Measurements from ENCODE around the gene TENM3. TPM values are rescaled to one million over a fixed set of nuclear protein-coding genes. Genes with fewer than 3 reads are reported as not detected.
"Not testable (repeated sequence)": the region's sequence is repeated elsewhere in the genome, so short reads cannot be mapped to it uniquely, and the experiment has no call there.

TENM3 gene
- polyA plus RNA-seq (2013, experiment 1 of 2): 31.9 TPM
- polyA plus RNA-seq (2013, experiment 2 of 2): 32.6 TPM

- H3K23ac ChIP-seq (ENCODE audit: low read depth, low read length, poor library complexity); H2BK12ac ChIP-seq (ENCODE audit: low read length); H2AK5ac ChIP-seq (ENCODE audit: low read depth, low read length); H2BK120ac ChIP-seq (ENCODE audit: low read depth, low read length); H2AFZ ChIP-seq (ENCODE audit: low read length); H3K79me1 ChIP-seq (ENCODE audit: low read depth, low read length); H3K9ac ChIP-seq (ENCODE audit: low read depth, low read length, poor library complexity); H3K27me3 ChIP-seq (ENCODE audit: control insufficient read depth in 3 of 3, insufficient read depth in 3 of 3, low read depth in 1 of 3, low read length in 3 of 3); DNase-seq (ENCODE audit: low spot score); H3K14ac ChIP-seq (ENCODE audit: low read length); H4K91ac ChIP-seq (ENCODE audit: low read depth, low read length, poor library complexity); H3K27ac ChIP-seq (replicated peaks; ENCODE audit: low read length); H4K8ac ChIP-seq (ENCODE audit: low read depth, low read length); H3K4me3 ChIP-seq (ENCODE audit: low read length in 2 of 2); H2BK15ac ChIP-seq (ENCODE audit: low read length); H3K36me3 ChIP-seq (replicated peaks in 1 of 2; ENCODE audit: control insufficient read depth in 2 of 2, insufficient read depth in 2 of 2, low read length in 2 of 2); H3K9me3 ChIP-seq (replicated peaks in 1 of 2; ENCODE audit: control insufficient read depth in 2 of 2, insufficient read depth in 1 of 2, low read depth in 1 of 2, low read length in 2 of 2); H3K4ac ChIP-seq (ENCODE audit: low read length); H3K18ac ChIP-seq (ENCODE audit: low read length); H3K4me2 ChIP-seq (ENCODE audit: insufficient read depth, low read length, poor library complexity, severe bottlenecking); H2BK5ac ChIP-seq (ENCODE audit: low read length): not testable (repeated sequence)
- 100% methylated on average over 2 of the region's 8 CpGs; no CpG with 5 or more reads in 1 of the 2 donors for WGBS, 2 donors (ENCODE audit: extremely low coverage in 2 of 2, insufficient read length in 2 of 2, insufficient replicate concordance in 1 of 2)
- peaks cover 2 to 29% of the 10 kb centered on the region in 2 donors for H3K4me1 ChIP-seq (ENCODE audit: control insufficient read depth in 2 of 2, insufficient read depth in 1 of 2, low read depth in 1 of 2, low read length in 2 of 2)
These were observed at the start of gene TENM3 for GRCh38 chr4:182243204-182243603. TSS of gene TENM3 (plus strand) at chr4:182243402. CDS start at chr4:182324021, 80,619 bp downstream.

GRCh38 chr4:182194091-182194824 is 48.9 kb upstream of the TENM3 start:
- H3K4me2 ChIP-seq (ENCODE audit: insufficient read depth, low read length, poor library complexity, severe bottlenecking): no peak overlapping the region
- no peak overlapping the region for H3K4ac ChIP-seq (ENCODE audit: low read length)
- no peak overlapping the region for H2AFZ ChIP-seq (ENCODE audit: low read length)
- H3K4me3 ChIP-seq (ENCODE audit: low read length in 2 of 2): no peak overlapping the region
- H3K79me1 ChIP-seq (ENCODE audit: low read depth, low read length): peaks cover 2% of the 10 kb centered on the region
- no peak overlapping the region for H2BK5ac ChIP-seq (ENCODE audit: low read length)
- no CpG with 5 or more reads among the region's 15 CpGs for WGBS, 2 donors (ENCODE audit: extremely low coverage in 2 of 2, insufficient read length in 2 of 2, insufficient replicate concordance in 1 of 2)
- no peak overlapping the region for H4K8ac ChIP-seq (ENCODE audit: low read depth, low read length)
- DNase-seq (ENCODE audit: low spot score): no peak
- H3K27me3 ChIP-seq (ENCODE audit: control insufficient read depth in 3 of 3, insufficient read depth in 3 of 3, low read depth in 1 of 3, low read length in 3 of 3): no peaks in the 10 kb centered on the region
- H3K27ac ChIP-seq (replicated peaks; ENCODE audit: low read length): no peak overlapping the region
- H3K4me1 ChIP-seq (ENCODE audit: control insufficient read depth in 2 of 2, insufficient read depth in 1 of 2, low read depth in 1 of 2, low read length in 2 of 2): peaks cover 4 to 15% of the 10 kb centered on the region in 2 donors
- H3K18ac ChIP-seq (ENCODE audit: low read length): no peak overlapping the region
- no peak overlapping the region for H4K91ac ChIP-seq (ENCODE audit: low read depth, low read length, poor library complexity)
- H2BK15ac ChIP-seq (ENCODE audit: low read length): no peak overlapping the region
- no peaks in the 10 kb centered on the region for H3K36me3 ChIP-seq (replicated peaks in 1 of 2; ENCODE audit: control insufficient read depth in 2 of 2, insufficient read depth in 2 of 2, low read length in 2 of 2)
- no peak overlapping the region for H2AK5ac ChIP-seq (ENCODE audit: low read depth, low read length)
- no peak overlapping the region for H2BK120ac ChIP-seq (ENCODE audit: low read depth, low read length)
- H3K9ac ChIP-seq (ENCODE audit: low read depth, low read length, poor library complexity): no peak overlapping the region
- no peak overlapping the region for H3K14ac ChIP-seq (ENCODE audit: low read length)
- no peak overlapping the region for H2BK12ac ChIP-seq (ENCODE audit: low read length)
- peaks cover 0 to 5% of the 10 kb centered on the region in 2 donors for H3K9me3 ChIP-seq (replicated peaks in 1 of 2; ENCODE audit: control insufficient read depth in 2 of 2, insufficient read depth in 1 of 2, low read depth in 1 of 2, low read length in 2 of 2)
- no peak overlapping the region for H3K23ac ChIP-seq (ENCODE audit: low read depth, low read length, poor library complexity)

GRCh38 chr4:182197611-182198010 is 45.6 kb upstream of the TENM3 start:
- Histone ChIP-seq H3K9ac (ENCODE audit: low read depth, low read length, poor library complexity) (no peak overlapping the region), H2BK15ac (ENCODE audit: low read length) (no peak overlapping the region), H2AK5ac (ENCODE audit: low read depth, low read length) (no peak overlapping the region), H3K79me1 (ENCODE audit: low read depth, low read length) (peaks cover 4% of the 10 kb centered on the region), H2AFZ (ENCODE audit: low read length) (no peak overlapping the region), H3K23ac (ENCODE audit: low read depth, low read length, poor library complexity) (no peak overlapping the region), H3K36me3 (replicated peaks in 1 of 2; ENCODE audit: control insufficient read depth in 2 of 2, insufficient read depth in 2 of 2, low read length in 2 of 2) (no peaks in the 10 kb centered on the region), H3K27me3 (ENCODE audit: control insufficient read depth in 3 of 3, insufficient read depth in 3 of 3, low read depth in 1 of 3, low read length in 3 of 3) (no peaks in the 10 kb centered on the region), H3K4me2 (ENCODE audit: insufficient read depth, low read length, poor library complexity, severe bottlenecking) (no peak overlapping the region), H2BK5ac (ENCODE audit: low read length) (no peak overlapping the region), H4K8ac (ENCODE audit: low read depth, low read length) (no peak overlapping the region), H3K9me3 (replicated peaks in 1 of 2; ENCODE audit: control insufficient read depth in 2 of 2, insufficient read depth in 1 of 2, low read depth in 1 of 2, low read length in 2 of 2) (no peaks in the 10 kb centered on the region), H3K27ac (replicated peaks; ENCODE audit: low read length) (no peak overlapping the region), H2BK12ac (ENCODE audit: low read length) (no peak overlapping the region), H3K18ac (ENCODE audit: low read length) (no peak overlapping the region), H2BK120ac (ENCODE audit: low read depth, low read length) (no peak overlapping the region), H3K4ac (ENCODE audit: low read length) (no peak overlapping the region), H4K91ac (ENCODE audit: low read depth, low read length, poor library complexity) (no peak overlapping the region), H3K14ac (ENCODE audit: low read length) (no peak overlapping the region), H3K4me3 (ENCODE audit: low read length in 2 of 2) (no peak overlapping the region), H3K4me1 (ENCODE audit: control insufficient read depth in 2 of 2, insufficient read depth in 1 of 2, low read depth in 1 of 2, low read length in 2 of 2) (peaks cover 2 to 14% of the 10 kb centered on the region in 2 donors)
- WGBS, 2 donors (ENCODE audit: extremely low coverage in 2 of 2, insufficient read length in 2 of 2, insufficient replicate concordance in 1 of 2): no CpG with 5 or more reads among the region's 9 CpGs
- DNase-seq (ENCODE audit: low spot score): no peak

GRCh38 chr4:182201871-182202270 is 41.3 kb upstream of the TENM3 start:
- Histone ChIP-seq H3K9ac (ENCODE audit: low read depth, low read length, poor library complexity) (no peak overlapping the region), H3K4me3 (ENCODE audit: low read length in 2 of 2) (no peak overlapping the region), H3K4me1 (ENCODE audit: control insufficient read depth in 2 of 2, insufficient read depth in 1 of 2, low read depth in 1 of 2, low read length in 2 of 2) (peaks cover 16% of the 10 kb centered on the region in 2 donors), H3K4me2 (ENCODE audit: insufficient read depth, low read length, poor library complexity, severe bottlenecking) (no peak overlapping the region), H3K14ac (ENCODE audit: low read length) (no peak overlapping the region), H2BK12ac (ENCODE audit: low read length) (no peak overlapping the region), H4K8ac (ENCODE audit: low read depth, low read length) (no peak overlapping the region), H2BK15ac (ENCODE audit: low read length) (no peak overlapping the region), H3K36me3 (replicated peaks in 1 of 2; ENCODE audit: control insufficient read depth in 2 of 2, insufficient read depth in 2 of 2, low read length in 2 of 2) (no peaks in the 10 kb centered on the region), H3K18ac (ENCODE audit: low read length) (no peak overlapping the region), H2AFZ (ENCODE audit: low read length) (no peak overlapping the region), H3K23ac (ENCODE audit: low read depth, low read length, poor library complexity) (no peak overlapping the region), H4K91ac (ENCODE audit: low read depth, low read length, poor library complexity) (no peak overlapping the region), H3K27me3 (ENCODE audit: control insufficient read depth in 3 of 3, insufficient read depth in 3 of 3, low read depth in 1 of 3, low read length in 3 of 3) (no peaks in the 10 kb centered on the region), H2AK5ac (ENCODE audit: low read depth, low read length) (no peak overlapping the region), H3K4ac (ENCODE audit: low read length) (no peak overlapping the region), H3K27ac (replicated peaks; ENCODE audit: low read length) (no peak overlapping the region), H3K79me1 (ENCODE audit: low read depth, low read length) (peaks cover 2% of the 10 kb centered on the region), H3K9me3 (replicated peaks in 1 of 2; ENCODE audit: control insufficient read depth in 2 of 2, insufficient read depth in 1 of 2, low read depth in 1 of 2, low read length in 2 of 2) (peaks cover 2 to 7% of the 10 kb centered on the region in 2 donors), H2BK120ac (ENCODE audit: low read depth, low read length) (no peak overlapping the region), H2BK5ac (ENCODE audit: low read length) (no peak overlapping the region)
- DNase-seq (ENCODE audit: low spot score): no peak
- WGBS, 2 donors (ENCODE audit: extremely low coverage in 2 of 2, insufficient read length in 2 of 2, insufficient replicate concordance in 1 of 2): no CpG with 5 or more reads among the region's 3 CpGs

All from neuronal stem cell (in vitro differentiated cells).